Fibroblast of gingiva (primary cell): ENCODE measurements around the gene ELMOD3.

Source experiments
- DNase-seq: peaks from one replicate; pipeline ENCODE4 v3.0.0-alpha.2; 2011; ENCODE audit warnings: low read depth

The ELMOD3 gene

GRCh38 chr2:85376291-85377065, 21.9 kb downstream of the ELMOD3 start:
- DNase-seq, result peak; percentile 84

DNA sequence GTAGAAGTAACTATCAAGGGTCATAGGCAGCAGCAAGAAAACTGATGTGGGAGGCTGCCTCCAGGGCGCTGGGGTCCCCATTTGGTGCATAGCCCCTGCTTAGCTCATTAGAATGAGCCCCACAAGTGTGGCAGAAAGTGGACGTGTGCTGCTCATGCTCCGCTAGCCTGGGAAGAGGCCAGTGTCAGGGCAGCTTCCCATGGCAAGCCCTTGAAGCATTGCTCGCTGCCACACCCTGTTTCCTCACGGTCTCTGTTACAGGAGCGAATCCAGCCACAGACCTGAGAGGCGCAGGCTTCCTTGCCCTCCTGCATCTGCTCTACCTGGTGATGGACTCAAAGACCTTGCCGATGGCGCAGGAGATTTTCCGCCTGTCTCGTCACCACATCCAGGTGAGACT, 22.5 kb downstream of the ELMOD3 start:
- DNase-seq, result peak; percentile 10

- DNase-seq, result no peak
Measured at GRCh38 chr2:85378257-85378656, 23.7 kb downstream of the ELMOD3 start.

DNA sequence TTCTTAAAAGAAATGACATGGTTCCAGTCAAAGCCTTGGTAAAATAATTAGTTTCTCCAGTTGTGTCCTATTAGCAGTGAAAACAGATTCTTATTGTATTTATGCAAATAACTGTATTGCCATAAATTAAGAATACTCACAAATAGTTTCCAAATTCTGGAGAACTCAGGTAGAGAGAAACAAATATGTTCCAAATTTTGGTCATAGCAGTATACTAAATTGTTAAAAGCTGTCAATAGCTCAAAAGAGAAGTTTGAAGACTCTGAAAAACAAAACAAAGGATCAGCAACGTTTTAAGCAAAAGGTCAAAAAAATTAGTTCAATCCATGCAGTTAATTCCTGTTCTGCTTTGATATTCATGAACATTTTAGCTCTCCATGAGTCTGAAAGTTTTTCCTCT, 25.5 kb downstream of the ELMOD3 start:
- no peak for DNase-seq

GRCh38 chr2:85383151-85383550, 28.6 kb downstream of the ELMOD3 start:
- peak; percentile 73 for DNase-seq

DNA sequence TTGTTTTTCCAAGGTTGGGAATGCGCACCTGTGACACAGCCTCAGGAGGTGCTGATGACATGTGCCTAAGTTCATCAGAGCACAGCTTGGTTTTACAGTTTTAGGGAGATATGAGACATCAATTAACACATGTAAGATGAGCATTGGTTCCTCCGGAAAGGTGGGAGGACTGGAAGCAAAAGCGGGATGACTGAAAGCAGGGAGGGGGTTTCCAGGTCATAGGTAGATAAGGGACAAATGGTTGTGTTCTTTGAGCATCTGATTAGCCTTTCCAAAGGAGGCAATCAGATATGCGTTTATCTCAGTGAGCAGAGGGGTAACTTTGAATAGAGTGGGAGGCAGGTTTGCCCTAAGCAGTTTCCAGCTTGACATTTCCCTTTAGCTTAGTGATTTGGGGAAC, 29.3 kb downstream of the ELMOD3 start:
- DNase-seq, result no peak

GRCh38 chr2:85385746-85386145, 31.2 kb downstream of the ELMOD3 start:
- no peak for DNase-seq

DNA sequence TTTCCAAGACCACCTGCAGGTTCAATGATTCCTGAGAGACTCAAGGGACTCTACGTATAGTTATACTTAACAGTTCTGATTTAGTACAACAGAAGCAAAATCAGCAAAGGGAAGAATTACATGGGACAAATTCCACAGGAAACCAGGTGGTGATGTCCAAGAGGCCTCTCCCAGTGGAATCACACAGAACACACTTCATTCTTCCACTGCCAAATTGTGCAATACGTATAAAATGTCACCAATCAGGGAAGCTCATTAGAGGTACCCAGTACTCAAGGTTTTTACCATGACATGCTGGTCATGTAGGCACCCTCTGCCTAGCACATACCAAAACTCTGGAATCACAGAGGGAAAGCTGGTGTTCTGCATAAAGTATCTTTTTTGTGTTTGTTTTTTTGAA, 33.2 kb downstream of the ELMOD3 start:
- DNase-seq, result no peak

GRCh38 chr2:85388878-85389538, 34.4 kb downstream of the ELMOD3 start:
- no peak for DNase-seq

DNA sequence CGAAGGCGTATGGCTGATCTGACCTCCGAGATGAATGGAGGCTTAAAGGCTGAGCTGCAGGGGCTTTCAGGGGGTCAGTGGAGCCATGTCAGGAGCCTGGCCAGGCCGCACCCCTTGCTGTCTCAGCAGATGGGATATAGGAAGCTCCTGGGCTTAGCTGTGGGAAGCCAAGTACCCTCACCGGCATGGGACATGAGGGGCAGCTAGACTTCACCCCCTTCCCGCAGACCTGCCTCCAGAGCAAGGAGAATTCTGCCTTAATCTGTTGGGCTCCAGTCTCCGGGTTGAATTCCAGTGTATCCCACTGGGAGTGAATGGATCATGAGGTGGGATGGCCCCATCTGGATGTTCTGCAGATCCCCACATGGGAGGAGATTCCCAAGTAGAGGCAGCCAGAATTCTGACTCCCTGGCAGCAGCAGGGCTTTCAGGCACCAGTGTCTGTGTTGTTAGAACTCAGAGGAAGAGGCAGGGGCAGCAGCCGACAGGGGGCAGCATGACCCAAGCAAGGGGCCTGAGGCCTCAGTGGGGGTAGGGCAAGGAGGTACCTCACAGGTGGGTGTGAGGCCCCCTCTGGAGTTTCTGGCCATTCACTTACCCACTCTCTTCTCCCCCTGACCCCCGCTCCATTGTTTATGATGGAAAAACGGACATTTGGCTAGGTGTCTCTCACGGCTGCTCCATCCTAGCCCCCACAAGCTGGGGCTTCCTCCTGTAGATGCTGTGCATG, 36.5 kb downstream of the ELMOD3 start:
- no peak for DNase-seq

DNA sequence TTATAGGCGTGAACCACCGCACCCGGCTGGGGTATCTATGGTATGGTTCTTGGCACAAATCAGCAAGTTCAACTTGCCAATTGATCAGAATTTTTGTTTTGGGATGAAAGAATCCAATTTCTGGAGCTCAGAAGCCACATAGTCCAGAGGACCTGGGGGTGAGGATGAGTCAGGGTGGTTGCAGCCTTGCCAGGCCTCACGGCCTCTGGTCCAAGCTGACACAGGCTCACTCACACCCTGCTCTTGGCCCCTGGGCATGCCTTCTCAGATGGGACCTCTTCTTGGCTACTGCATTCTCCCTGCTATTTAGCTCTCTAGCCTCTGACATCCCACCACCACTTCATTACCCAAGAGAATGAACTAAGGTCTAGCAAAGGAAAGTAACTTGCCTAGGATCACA, 39.3 kb downstream of the ELMOD3 start:
- DNase-seq, result peak; percentile 64

GRCh38 chr2:85394261-85394681, 39.7 kb downstream of the ELMOD3 start:
- peak; percentile 72 for DNase-seq

- DNase-seq, result no peak
Measured at GRCh38 chr2:85394976-85395375, 40.4 kb downstream of the ELMOD3 start.

DNA sequence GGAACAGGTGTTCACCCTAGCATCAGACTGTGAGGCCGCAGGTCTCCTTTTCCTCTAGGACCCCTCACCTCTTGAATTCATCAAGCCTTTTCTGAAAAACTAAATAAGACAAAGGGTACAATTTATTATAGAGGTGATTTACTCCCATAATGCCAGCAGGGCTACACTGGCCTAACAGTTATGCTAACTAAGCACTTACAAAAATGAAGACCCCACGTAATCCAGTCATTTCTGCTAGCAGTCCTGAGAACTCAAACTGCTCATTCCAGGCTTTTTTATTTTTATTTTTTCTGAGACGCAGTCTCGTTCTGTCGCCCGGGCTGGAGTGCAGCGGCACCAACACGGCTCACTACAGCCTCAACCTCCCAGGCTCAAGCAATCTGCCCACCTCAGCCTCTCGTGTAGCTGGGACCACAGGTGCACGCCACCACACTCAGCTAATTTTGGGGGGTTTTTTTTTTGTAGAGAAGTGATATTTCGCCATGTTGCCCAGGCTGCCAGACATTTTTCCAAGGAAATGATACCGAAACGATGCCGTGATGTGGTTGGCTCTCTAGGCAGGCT, 41.4 kb downstream of the ELMOD3 start:
- no peak for DNase-seq

DNA sequence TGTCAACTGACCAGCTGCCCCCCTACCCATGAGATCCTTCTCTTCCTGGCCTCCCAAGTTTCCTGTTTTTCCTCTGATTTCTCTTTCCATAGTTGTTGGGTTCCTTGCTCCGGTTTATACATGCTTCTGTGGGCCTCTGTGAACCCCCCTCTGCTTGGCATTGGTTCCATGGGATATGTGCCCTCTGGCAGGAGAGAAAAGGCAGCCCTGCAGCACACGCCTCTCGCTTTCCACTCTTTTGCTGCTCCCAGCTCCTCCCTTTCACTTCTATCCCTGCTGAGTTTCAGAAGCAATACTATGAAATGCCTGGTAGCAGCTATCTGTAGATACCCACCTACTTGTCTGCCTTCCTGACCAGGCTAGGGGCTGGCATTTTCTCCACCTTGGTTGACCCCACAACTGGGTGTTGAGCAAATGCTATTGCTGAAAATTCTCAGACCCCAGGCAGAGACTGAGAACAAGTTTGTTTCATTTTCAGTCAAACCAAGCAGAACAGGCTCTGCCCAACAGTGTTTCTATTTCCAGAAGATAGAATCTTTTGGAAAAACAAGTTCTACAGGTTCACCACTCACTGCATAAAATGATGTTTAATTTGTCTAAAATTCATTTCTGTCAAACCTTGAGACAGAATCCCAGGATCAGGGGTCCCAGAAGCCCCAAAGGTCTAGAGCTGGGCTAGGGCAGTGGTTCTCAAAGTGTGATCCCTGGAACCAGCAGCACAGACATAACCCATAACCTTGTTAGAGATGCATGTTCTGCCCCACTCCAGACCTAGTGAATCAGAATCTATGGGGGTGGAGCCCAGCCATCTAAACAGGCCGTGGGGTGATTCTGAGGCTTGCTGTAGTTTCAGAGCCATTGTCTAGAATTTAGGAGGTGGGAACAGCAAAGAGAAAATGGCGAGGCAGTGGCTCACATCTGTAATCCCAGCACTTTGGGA, 42.2 kb downstream of the ELMOD3 start:
- DNase-seq, result no peak

DNA sequence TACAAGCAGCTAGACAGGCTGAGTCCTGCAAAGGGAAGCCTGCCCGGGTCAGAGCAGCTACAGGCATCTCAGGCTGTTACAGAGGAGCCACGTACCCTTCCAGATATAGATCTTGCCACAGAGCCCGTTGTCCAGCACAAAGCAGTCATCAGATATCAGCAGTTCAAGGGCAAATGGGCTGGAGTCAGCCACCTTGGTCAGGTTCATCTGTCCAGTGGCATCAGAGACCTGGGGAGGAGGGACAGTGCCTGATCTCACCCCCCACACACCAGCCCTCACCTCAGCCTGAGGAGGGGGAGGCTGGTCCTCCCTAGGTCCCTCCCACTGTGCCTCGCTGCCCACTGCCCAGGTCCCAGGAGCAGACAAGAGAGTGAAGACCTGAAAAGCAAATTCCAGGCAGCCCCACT, 43.4 kb downstream of the ELMOD3 start:
- DNase-seq, result no peak

DNA sequence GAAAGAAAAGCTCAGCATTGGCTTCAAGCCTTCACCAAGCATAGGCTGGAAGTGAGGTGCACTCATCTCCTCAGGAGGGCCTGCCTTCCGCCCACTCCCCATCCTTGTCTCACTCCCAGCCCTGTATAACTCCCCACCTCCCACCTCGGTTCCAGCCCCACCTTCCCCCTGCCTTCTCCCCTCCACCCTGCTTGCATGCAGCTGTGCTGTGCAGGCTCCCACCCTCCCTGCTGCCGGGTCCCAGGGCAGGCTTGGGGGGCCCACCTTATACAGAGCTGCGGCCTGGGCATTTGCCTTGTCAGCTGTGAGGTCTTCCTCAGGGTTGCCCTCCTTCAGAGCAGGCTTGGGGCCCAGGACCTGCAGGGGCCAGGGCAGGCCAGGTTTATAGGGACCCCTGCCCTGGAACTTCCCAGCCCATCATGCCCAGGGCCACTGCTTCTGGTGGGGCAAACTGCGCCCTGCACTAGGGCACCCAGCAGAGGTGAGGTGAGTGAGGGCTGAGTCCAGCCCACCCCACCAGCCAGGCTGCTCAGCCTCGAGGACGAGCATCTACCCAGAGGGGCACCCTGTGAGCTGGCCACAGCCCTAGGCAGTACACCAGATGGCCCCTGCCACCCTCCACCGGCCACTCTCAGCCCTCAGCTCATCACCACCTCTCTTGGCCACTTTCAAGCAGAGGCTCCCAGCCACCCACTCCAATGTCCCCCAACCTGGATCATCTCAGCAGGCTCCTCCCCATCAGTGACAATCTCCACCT, 44.0 kb downstream of the ELMOD3 start:
- DNase-seq, result no peak

DNA sequence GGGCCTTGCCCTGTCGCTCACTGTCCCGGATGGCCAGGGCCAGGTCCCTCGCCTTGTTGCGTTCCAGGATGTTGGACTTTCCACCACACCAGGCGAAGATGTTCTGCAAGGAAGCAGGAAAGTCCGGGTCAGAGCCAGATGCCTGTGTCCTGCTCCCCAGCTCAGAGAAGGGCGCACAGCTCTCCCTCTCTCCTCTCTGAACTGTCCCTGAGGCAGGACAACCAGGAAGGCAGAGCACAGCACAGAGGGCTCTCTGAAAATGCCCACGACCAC, 44.5 kb downstream of the ELMOD3 start:
- DNase-seq, result no peak

DNA sequence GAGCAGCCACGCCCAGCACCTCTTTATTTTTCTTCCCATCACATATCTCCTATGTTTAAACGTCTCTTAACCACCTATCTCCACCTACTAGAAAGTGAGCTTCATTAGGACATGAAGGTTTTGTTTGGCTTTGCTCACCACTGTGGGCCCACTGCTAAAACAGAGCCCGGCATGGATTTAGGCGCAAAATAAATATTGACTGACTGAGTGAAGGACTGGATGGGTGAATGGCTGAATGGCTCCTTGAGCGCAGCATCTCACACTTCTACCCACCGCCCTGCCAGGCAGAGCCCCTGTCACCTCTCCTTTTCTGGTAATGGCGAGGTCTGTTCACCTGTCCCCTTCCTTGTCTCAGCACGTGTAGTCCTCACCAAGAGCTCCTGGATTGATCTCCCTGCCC, 45.5 kb downstream of the ELMOD3 start:
- no peak for DNase-seq

GRCh38 chr2:85400541-85401463, 46.2 kb downstream of the ELMOD3 start:
- DNase-seq, result no peak
